ENCODE measurements around the gene CYP24A1.

The CYP24A1 gene

DNA sequence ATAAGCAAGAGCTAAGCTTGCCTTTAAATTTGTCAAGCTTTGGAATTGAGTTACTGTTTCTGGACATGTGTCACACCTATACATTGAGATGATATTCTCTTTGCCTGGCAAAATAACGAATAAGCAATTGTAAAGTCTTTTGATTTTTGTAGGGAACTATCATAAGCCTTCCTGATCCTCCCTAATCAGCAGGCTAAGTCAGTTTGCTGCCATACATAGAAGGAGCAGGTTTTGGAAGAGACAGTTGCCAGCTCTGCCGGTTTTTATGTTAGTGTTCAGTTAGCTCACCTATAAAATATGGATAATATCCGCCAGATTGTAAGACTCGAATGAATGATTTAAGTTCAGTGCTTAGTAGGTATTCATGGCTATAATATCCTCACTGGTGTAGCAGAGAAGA, 69.0 kb downstream of the CYP24A1 start:
- peaks cover 24 to 33% of the 10 kb centered on the region in 2 donors for H3K27me3 Mint-ChIP-seq
- ATAC-seq (replicated peaks), result no peak
- H3K4me1 Mint-ChIP-seq, result peaks cover 0 to 4% of the 10 kb centered on the region in 2 donors
- peaks cover 0 to 2% of the 10 kb centered on the region in 2 donors for H3K9me3 Mint-ChIP-seq
- no peak overlapping the region for H3K4me3 Mint-ChIP-seq
- H3K36me3 Mint-ChIP-seq, result peaks cover 0 to 2% of the 10 kb centered on the region in 2 donors
- DNase-seq, result no peak
- no peak overlapping the region for H3K27ac Mint-ChIP-seq

DNA sequence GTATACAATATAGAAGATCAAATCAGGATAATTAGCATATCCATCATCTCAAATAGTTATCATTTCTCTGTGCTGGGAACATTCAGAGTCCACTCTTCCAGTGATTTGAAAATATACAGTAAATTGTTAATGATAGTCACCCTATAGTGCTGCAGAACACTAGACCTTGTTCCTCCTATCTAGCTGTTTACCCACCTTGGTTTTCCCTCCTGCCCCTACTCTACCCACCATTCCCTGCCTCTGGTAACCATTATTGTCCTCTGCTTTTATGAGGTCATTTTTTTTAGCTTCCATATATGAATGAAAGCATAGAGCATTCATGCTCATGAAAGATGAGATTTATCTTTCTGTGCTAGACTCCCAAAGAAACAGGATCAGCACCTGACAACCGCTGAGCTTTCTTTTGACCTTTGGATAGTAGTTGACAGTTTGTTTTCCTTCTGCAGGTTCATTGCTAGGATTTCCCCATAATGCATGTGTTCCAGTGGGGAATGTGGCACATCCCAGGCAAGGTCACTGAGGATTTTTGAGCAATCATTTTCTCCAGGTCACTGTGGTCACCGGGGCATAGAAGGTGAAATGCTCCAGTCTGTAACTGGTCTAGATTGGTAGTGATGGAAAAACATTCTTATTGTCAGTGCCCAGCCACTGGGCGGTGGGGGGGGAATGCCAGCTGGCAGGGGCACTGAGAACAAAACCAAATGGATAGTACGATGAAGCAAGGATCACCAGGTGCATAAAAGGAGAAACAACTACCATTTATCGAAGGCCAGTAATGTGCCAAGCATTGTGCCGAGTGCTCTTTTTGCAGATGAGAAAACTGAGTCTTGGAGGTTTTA, 69.8 kb downstream of the CYP24A1 start:
- ATAC-seq (replicated peaks), result no peak
- Mint-ChIP-seq H3K27me3 (peaks cover 24 to 33% of the 10 kb centered on the region in 2 donors), H3K27ac (no peak overlapping the region), H3K4me1 (peaks cover 0 to 4% of the 10 kb centered on the region in 2 donors), H3K9me3 (peaks cover 0 to 2% of the 10 kb centered on the region in 2 donors), H3K36me3 (peaks cover 0 to 2% of the 10 kb centered on the region in 2 donors), H3K4me3 (no peak overlapping the region)
- DNase-seq, result no peak
